ENCODE data around the gene CHM.

DNA sequence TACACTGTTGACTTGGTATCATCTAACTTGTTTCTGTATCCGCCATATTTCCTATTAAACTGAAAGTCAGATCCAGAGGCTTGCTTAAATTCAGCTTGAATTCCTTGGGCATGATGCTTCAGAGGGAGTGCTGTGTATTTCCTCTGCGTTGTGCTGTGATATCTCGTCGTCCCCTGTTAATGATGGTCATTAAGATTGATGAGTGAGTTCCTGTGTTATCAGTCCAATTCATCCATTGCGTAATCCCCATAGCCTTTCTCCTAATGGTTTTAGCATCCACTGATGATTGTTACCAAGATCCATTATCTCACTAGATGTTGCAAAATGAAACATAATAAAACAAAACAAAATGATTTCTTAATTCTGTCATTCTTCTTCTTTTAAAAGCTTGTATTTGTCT, 31.3 kb upstream of the CHM start:
- TF ChIP-seq, protein P1, sequence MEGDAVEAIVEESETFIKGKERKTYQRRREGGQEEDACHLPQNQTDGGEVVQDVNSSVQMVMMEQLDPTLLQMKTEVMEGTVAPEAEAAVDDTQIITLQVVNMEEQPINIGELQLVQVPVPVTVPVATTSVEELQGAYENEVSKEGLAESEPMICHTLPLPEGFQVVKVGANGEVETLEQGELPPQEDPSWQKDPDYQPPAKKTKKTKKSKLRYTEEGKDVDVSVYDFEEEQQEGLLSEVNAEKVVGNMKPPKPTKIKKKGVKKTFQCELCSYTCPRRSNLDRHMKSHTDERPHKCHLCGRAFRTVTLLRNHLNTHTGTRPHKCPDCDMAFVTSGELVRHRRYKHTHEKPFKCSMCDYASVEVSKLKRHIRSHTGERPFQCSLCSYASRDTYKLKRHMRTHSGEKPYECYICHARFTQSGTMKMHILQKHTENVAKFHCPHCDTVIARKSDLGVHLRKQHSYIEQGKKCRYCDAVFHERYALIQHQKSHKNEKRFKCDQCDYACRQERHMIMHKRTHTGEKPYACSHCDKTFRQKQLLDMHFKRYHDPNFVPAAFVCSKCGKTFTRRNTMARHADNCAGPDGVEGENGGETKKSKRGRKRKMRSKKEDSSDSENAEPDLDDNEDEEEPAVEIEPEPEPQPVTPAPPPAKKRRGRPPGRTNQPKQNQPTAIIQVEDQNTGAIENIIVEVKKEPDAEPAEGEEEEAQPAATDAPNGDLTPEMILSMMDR (IDR thresholded peaks at IDR 0.05) = no peak
- no peak for TF ChIP-seq POLR2A (IDR thresholded peaks at IDR 0.05)

Measured in vagina (tissue), 2 donors.